Neuronal stem cell (in vitro differentiated cells): ENCODE data around the gene ST6GALNAC2.
"Not testable (repeated sequence)": the region's sequence is repeated elsewhere in the genome, so short reads cannot be mapped to it uniquely, and the experiment has no call there.

Source experiments
- DNase-seq: peaks from one replicate; pipeline ENCODE4 v3.0.0-alpha.2; 2013; ENCODE audit warnings: low spot score
- H2AFZ ChIP-seq: one replicate; pipeline ENCODE4 v1.6.1; 2013; ENCODE audit warnings: mild to moderate bottlenecking, low read length, inconsistent platforms
- H2AK5ac ChIP-seq: 2 replicates; pipeline ENCODE4 v1.6.1; 2013; ENCODE audit warnings: low read depth, mild to moderate bottlenecking, inconsistent platforms, low read length, moderate library complexity, mixed read lengths
- H2BK120ac ChIP-seq: 2 replicates; pipeline ENCODE4 v1.6.1; 2013; ENCODE audit warnings: low read depth, mild to moderate bottlenecking, inconsistent platforms, low read length, moderate library complexity, mixed read lengths
- H2BK12ac ChIP-seq: one replicate; pipeline ENCODE4 v1.6.1; 2013; ENCODE audit warnings: low read length, inconsistent platforms
- H2BK15ac ChIP-seq: 2 replicates; pipeline ENCODE4 v1.6.1; 2013; ENCODE audit warnings: mild to moderate bottlenecking, low read length, inconsistent platforms, mixed read lengths
- H2BK5ac ChIP-seq: one replicate; pipeline ENCODE4 v1.6.1; 2013; ENCODE audit warnings: inconsistent platforms, mild to moderate bottlenecking, low read length, moderate library complexity
- H3K14ac ChIP-seq: one replicate; pipeline ENCODE4 v1.6.1; 2013; ENCODE audit warnings: low read length, inconsistent platforms
- H3K18ac ChIP-seq: 2 replicates; pipeline ENCODE4 v1.6.1; 2013; ENCODE audit warnings: low read length, inconsistent platforms
- H3K23ac ChIP-seq: 2 replicates; pipeline ENCODE4 v1.6.1; 2013; ENCODE audit warnings: low read depth, mild to moderate bottlenecking, mixed read lengths, low read length, inconsistent platforms; ENCODE audit not compliant: poor library complexity
- H3K27ac ChIP-seq: replicated peaks from 3 replicates; pipeline ENCODE4 v1.5.1; 2013; ENCODE audit warnings: low read length, inconsistent platforms
- H3K27me3 ChIP-seq, 3 experiments: 2 replicates each; pipeline ENCODE4 v1.6.1; 2013; ENCODE audit warnings: low read length in 3 of 3, mild to moderate bottlenecking in 2 of 3, inconsistent platforms in 1 of 3, low read depth in 1 of 3, mixed read lengths in 1 of 3, moderate library complexity in 1 of 3; ENCODE audit not compliant: control insufficient read depth in 3 of 3, insufficient read depth in 3 of 3
- H3K36me3 ChIP-seq, 2 donors: replicated peaks in 1 of 2; 2 replicates each; pipeline ENCODE4 v1.6.1; 2013; ENCODE audit warnings: low read length in 2 of 2; ENCODE audit not compliant: control insufficient read depth in 2 of 2, insufficient read depth in 2 of 2
- H3K4ac ChIP-seq: 2 replicates; pipeline ENCODE4 v1.6.1; 2013; ENCODE audit warnings: inconsistent platforms, mild to moderate bottlenecking, low read length, moderate library complexity
- H3K4me1 ChIP-seq, 2 donors: 1 replicate in 1 of 2; 2 replicates in 1 of 2; pipeline ENCODE4 v1.6.1; 2013; ENCODE audit warnings: low read length in 2 of 2, low read depth in 1 of 2; ENCODE audit not compliant: control insufficient read depth in 2 of 2, insufficient read depth in 1 of 2
- H3K4me2 ChIP-seq: one replicate; pipeline ENCODE4 v1.6.1; 2013; ENCODE audit warnings: mild to moderate bottlenecking, low read length, inconsistent platforms; ENCODE audit not compliant: insufficient read depth, poor library complexity, severe bottlenecking
- H3K4me3 ChIP-seq, 2 donors: 2 replicates each; pipeline ENCODE4 v1.5.1; 2013; ENCODE audit warnings: low read length in 2 of 2, mild to moderate bottlenecking in 2 of 2, inconsistent platforms in 1 of 2, moderate library complexity in 1 of 2
- H3K79me1 ChIP-seq: one replicate; pipeline ENCODE4 v1.6.1; 2013; ENCODE audit warnings: low read depth, mild to moderate bottlenecking, inconsistent platforms, low read length, moderate library complexity
- H3K9ac ChIP-seq: one replicate; pipeline ENCODE4 v1.6.1; 2013; ENCODE audit warnings: mild to moderate bottlenecking, low read depth, low read length, inconsistent platforms; ENCODE audit not compliant: poor library complexity
- H3K9me3 ChIP-seq, 2 donors: replicated peaks in 1 of 2; 2 replicates each; pipeline versions ENCODE3 to v1.6.1; 2013; ENCODE audit warnings: low read length in 2 of 2, mild to moderate bottlenecking in 2 of 2, inconsistent platforms in 1 of 2, low read depth in 1 of 2, mixed read lengths in 1 of 2, moderate library complexity in 1 of 2; ENCODE audit not compliant: control insufficient read depth in 2 of 2, insufficient read depth in 1 of 2
- H4K8ac ChIP-seq: one replicate; pipeline ENCODE4 v1.6.1; 2013; ENCODE audit warnings: low read depth, mild to moderate bottlenecking, inconsistent platforms, low read length, moderate library complexity
- H4K91ac ChIP-seq: one replicate; pipeline ENCODE4 v1.6.1; 2013; ENCODE audit warnings: low read length, low read depth, mild to moderate bottlenecking, inconsistent platforms; ENCODE audit not compliant: poor library complexity
- WGBS, 2 donors: extraction: QIAGEN DNeasy Blood & Tissue Kit; methylation state at CpG; one replicate each; pipeline ENCODE4 v1.1.7; 2013; ENCODE audit warnings: missing lambda C conversion rate in 2 of 2, mixed read lengths in 1 of 2; ENCODE audit not compliant: insufficient read length in 2 of 2, insufficient replicate concordance in 1 of 2; ENCODE audit errors: extremely low coverage in 2 of 2; 5-methylcytosine and 5-hydroxymethylcytosine counted together

The ST6GALNAC2 gene

DNA sequence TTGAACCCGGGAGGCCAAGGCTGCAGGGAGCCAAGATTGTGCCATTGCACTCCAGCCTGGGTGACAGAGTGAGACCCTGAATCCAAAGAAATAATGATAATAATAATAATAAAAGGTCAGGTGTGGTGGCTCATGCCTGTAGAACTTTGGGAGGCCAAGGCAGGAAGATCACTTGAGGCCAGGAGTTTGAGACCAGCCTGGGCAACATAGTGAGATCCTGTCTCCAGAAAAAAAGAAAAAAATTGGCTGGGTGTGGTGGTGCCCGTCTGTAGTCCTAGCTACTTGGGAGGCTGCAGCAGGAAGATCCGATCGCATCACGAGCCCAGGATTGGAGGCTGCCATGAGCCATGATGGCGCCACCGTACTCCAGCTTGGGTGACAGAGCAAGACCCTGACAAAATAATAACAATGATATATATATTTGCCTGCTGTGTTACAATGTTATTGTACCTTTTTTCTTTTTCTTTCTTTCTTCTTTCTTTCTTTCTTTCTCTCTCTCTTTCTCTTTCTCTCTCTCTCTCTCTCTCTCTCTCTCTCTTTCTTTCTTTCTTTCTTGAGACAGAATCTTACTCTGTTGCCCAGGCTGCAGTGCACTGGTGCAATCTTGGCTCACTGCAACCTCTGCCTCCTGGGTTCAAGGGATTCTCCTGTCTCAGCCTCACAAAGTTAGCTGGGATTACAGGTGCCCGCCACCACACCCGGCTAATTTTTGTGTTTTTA lies 51.9 kb downstream of the ST6GALNAC2 start:
- H2AFZ ChIP-seq, H3K4ac ChIP-seq, H2AK5ac ChIP-seq, H3K4me2 ChIP-seq, H3K4me3 ChIP-seq, H3K79me1 ChIP-seq, H2BK5ac ChIP-seq, DNase-seq, H3K14ac ChIP-seq, H3K27ac ChIP-seq, H2BK120ac ChIP-seq, H2BK12ac ChIP-seq, H3K18ac ChIP-seq, H3K9ac ChIP-seq, H3K23ac ChIP-seq, H3K36me3 ChIP-seq, H2BK15ac ChIP-seq, H3K9me3 ChIP-seq, H4K91ac ChIP-seq, H4K8ac ChIP-seq: not testable (repeated sequence)
- Histone ChIP-seq H3K4me1 (peaks cover 20 to 26% of the 10 kb centered on the region in 2 donors), H3K27me3 (peaks cover 9 to 42% (median 28%) of the 10 kb centered on the region in 3 experiments)
- whole genome bisulfite sequencing, 2 donors: no CpG with 5 or more reads among the region's 9 CpGs

- Histone ChIP-seq H3K9me3 (no peaks in the 10 kb centered on the region), H3K4me2 (no peak overlapping the region), H2BK120ac (no peak overlapping the region), H3K18ac (peak overlapping the region; percentile 59), H3K9ac (peak overlapping the region; percentile 72), H3K4me3 (no peak overlapping the region), H2BK12ac (no peak overlapping the region), H3K27me3 (peaks cover 0 to 28% (median 12%) of the 10 kb centered on the region in 3 experiments), H3K14ac (no peak overlapping the region), H4K91ac (no peak overlapping the region), H3K27ac (no peak overlapping the region), H4K8ac (no peak overlapping the region), H3K36me3 (no peaks in the 10 kb centered on the region), H2BK15ac (no peak overlapping the region), H2AFZ (no peak overlapping the region), H3K23ac (no peak overlapping the region), H3K4ac (no peak overlapping the region), H3K4me1 (peaks cover 24 to 29% of the 10 kb centered on the region in 2 donors), H3K79me1 (no peaks in the 10 kb centered on the region), H2BK5ac (no peak overlapping the region), H2AK5ac (no peak overlapping the region)
- DNase-seq: no peak
- WGBS, 2 donors: no CpG with 5 or more reads among the region's 8 CpGs
Observed at GRCh38 chr17:76532072-76532651, 53.5 kb downstream of the ST6GALNAC2 start.

GRCh38 chr17:76531486-76532038 lies 54.1 kb downstream of the ST6GALNAC2 start:
- peak overlapping the region; percentile 34 for H2AFZ ChIP-seq
- H2BK12ac ChIP-seq: peak overlapping the region; percentile 78
- peak overlapping the region; percentile 38 for H3K9ac ChIP-seq
- H3K4me2 ChIP-seq: no peak overlapping the region
- no peak for DNase-seq
- peak overlapping the region; percentile 85 for H3K18ac ChIP-seq
- peak overlapping the region; percentile 99 for H2AK5ac ChIP-seq
- H3K4ac ChIP-seq: peak overlapping the region; percentile 70
- peak overlapping the region; percentile 55 for H3K23ac ChIP-seq
- no peaks in the 10 kb centered on the region for H3K9me3 ChIP-seq
- H3K4me1 ChIP-seq: peaks cover 24 to 30% of the 10 kb centered on the region in 2 donors
- H3K27me3 ChIP-seq: peaks cover 0 to 22% (median 6%) of the 10 kb centered on the region in 3 experiments
- peak overlapping the region; percentile 47 for H3K14ac ChIP-seq
- H2BK5ac ChIP-seq: no peak overlapping the region
- H4K91ac ChIP-seq: no peak overlapping the region
- H3K4me3 ChIP-seq: no peak overlapping the region
- H3K36me3 ChIP-seq: no peaks in the 10 kb centered on the region
- no CpG with 5 or more reads among the region's 18 CpGs for WGBS, 2 donors
- peak overlapping the region; percentile 53 for H2BK15ac ChIP-seq
- H4K8ac ChIP-seq: no peak overlapping the region
- no peak overlapping the region for H3K27ac ChIP-seq
- no peaks in the 10 kb centered on the region for H3K79me1 ChIP-seq
- H2BK120ac ChIP-seq: peak overlapping the region; percentile 72
